OCI-LY7 (cell line): ENCODE measurements around the gene MCM9. TPM values are rescaled to one million over a fixed set of nuclear protein-coding genes. Genes with fewer than 3 reads are reported as not detected.

Source experiments
- Bru-seq: library from RNA; stranded (reverse); fragments of 400-500 nt; gene quantifications from one replicate; lab custom pipeline; 2021; lab: Mats Ljungman, UMichigan
- BruChase-seq, 2 experiments: library from RNA; stranded (reverse); fragments of 400-500 nt; gene quantifications; one replicate each; lab custom pipeline; 2021; lab: Mats Ljungman, UMichigan
- BruUV-seq: library from RNA; stranded (reverse); fragments of 400-500 nt; replicated peaks from 2 replicates; lab custom pipeline; 2021; lab: Mats Ljungman, UMichigan
- CTCF ChIA-PET: fragments of 300-600 bp; sonication (Branson Sonifier 250); formaldehyde crosslinking; loops from one replicate; lab custom pipeline; 2022; ENCODE audit warnings: antibody characterized with exemption; ENCODE audit not compliant: unreplicated experiment; lab: Charles Lee
- POLR2A ChIA-PET: fragments of 300-600 bp; sonication (Branson Sonifier 250); formaldehyde crosslinking; loops from one replicate; lab custom pipeline; 2022; ENCODE audit warnings: antibody characterized with exemption; lab: Charles Lee
- DNase-seq: peaks from one replicate; pipeline ENCODE4 v3.0.0-alpha.2; 2015; ENCODE audit warnings: low spot score
- H2AFZ ChIP-seq: fragments of 200-600 bp; sonication (generic), shearing (Covaris generic); 2 replicates; pipeline ENCODE4 v1.6.1; 2014; ENCODE audit warnings: mild to moderate bottlenecking, antibody characterized with exemption, low read length, moderate library complexity
- H3K27ac ChIP-seq: fragments of 200-600 bp; sonication (generic); 2 replicates; pipeline ENCODE4 v1.5.1; 2014; ENCODE audit warnings: mixed run types, low read depth, mild to moderate bottlenecking, moderate library complexity, low read length, inconsistent platforms; ENCODE audit not compliant: poor library complexity, severe bottlenecking
- H3K36me3 ChIP-seq: fragments of 200-600 bp; sonication (generic); 2 replicates; pipeline ENCODE4 v1.6.1; 2014; ENCODE audit warnings: mild to moderate bottlenecking, antibody characterized with exemption, low read length, moderate library complexity, mixed read lengths; ENCODE audit not compliant: insufficient read depth
- H3K4me1 ChIP-seq: fragments of 200-600 bp; sonication (generic); 2 replicates; pipeline ENCODE4 v1.5.1; 2014; ENCODE audit warnings: mild to moderate bottlenecking, low read length; ENCODE audit not compliant: insufficient read depth, poor library complexity, severe bottlenecking
- H3K4me2 ChIP-seq: fragments of 200-600 bp; sonication (generic); 2 replicates; pipeline ENCODE4 v1.6.1; 2014; ENCODE audit warnings: mild to moderate bottlenecking, low read length
- H3K4me3 ChIP-seq: fragments of 200-600 bp; sonication (generic); 2 replicates; pipeline ENCODE4 v1.5.1; 2014; ENCODE audit warnings: mild to moderate bottlenecking, low read depth, low read length; ENCODE audit not compliant: poor library complexity, severe bottlenecking
- H3K79me2 ChIP-seq: fragments of 200-600 bp; sonication (generic); 2 replicates; pipeline ENCODE4 v1.6.1; 2016; ENCODE audit warnings: low read depth, mild to moderate bottlenecking, low read length, moderate library complexity, mixed read lengths; ENCODE audit not compliant: insufficient read depth
- H3K9me2 ChIP-seq: fragments of 200-600 bp; sonication (generic); 2 replicates; pipeline ENCODE4 v1.6.1; 2016; ENCODE audit warnings: mild to moderate bottlenecking, low read length, mixed read lengths; ENCODE audit not compliant: insufficient read depth
- H3K9me3 ChIP-seq: fragments of 200-600 bp; sonication (generic); 2 replicates; pipeline ENCODE4 v1.6.1; 2014; ENCODE audit warnings: mild to moderate bottlenecking, mixed run types, low read length, mixed read lengths
- H4K20me1 ChIP-seq: fragments of 200-600 bp; sonication (generic); 2 replicates; pipeline ENCODE4 v1.6.1; 2014; ENCODE audit warnings: mild to moderate bottlenecking, antibody characterized with exemption, low read length, moderate library complexity, mixed read lengths; ENCODE audit not compliant: insufficient read depth
- EZH2phosphoT487 ChIP-seq: fragments of 200-600 bp; sonication (generic); IDR thresholded peaks from 2 replicates; pipeline ENCODE4 v1.6.1; 2018; ENCODE audit warnings: low read depth, borderline replicate concordance, mild to moderate bottlenecking, mixed run types, antibody characterized with exemption, low read length, moderate library complexity, mixed read lengths
- intact Hi-C: fragments of 100-400 bp; cut with micrococcal nuclease; formaldehyde crosslinking; loops from one replicate; pipeline ENCODE4 v1.10.0; 2022; ENCODE audit not compliant: unreplicated experiment
- long read RNA-seq: library from polyadenylated mRNA; stranded (forward); transcript quantifications from one replicate; pipeline ENCODE4 v2.0.0, GENCODE V29; 2022
- total RNA-seq, 2 experiments: library from RNA; depleted of rRNA in 1 of 2; stranded (reverse); fragments of >200 nt in 1 of 2; shearing (Covaris generic) in 1 of 2; gene quantifications; 2 replicates each; pipeline ENCODE4 v1.2.3, GENCODE V29; 2014 to 2022
- TF ChIP-seq, protein P1 (sequence below): fragments of 200-600 bp; sonication (generic); conservative IDR thresholded peaks from 2 replicates; pipeline ENCODE4 v1.5.1; 2014; ENCODE audit warnings: mild to moderate bottlenecking, antibody characterized with exemption, low read length, moderate library complexity, mixed read lengths

The MCM9 gene
- total RNA-seq (2014; rRNA removed; shearing (Covaris generic)) (14.6 and 17.4 TPM in 2 replicates), total RNA-seq (2022) (18.8 and 23.2 TPM in 2 replicates), Bru-seq, nascent RNA (percentile 81 among the genes with signal in this experiment), BruChase-seq, experiment 1, labeled RNA remaining after a 6-hour chase (percentile 65 among the genes with signal in this experiment), BruChase-seq, experiment 2, labeled RNA remaining after a 2-hour chase (percentile 66 among the genes with signal in this experiment)
- long read RNA-seq, full-length matches to known transcripts, result 9 of 31 reads
- long read RNA-seq, partial matches to known transcripts, result 3 of 31 reads
- long read RNA-seq, other reads (novel, unspliced or antisense), result 19 of 31 reads

DNA sequence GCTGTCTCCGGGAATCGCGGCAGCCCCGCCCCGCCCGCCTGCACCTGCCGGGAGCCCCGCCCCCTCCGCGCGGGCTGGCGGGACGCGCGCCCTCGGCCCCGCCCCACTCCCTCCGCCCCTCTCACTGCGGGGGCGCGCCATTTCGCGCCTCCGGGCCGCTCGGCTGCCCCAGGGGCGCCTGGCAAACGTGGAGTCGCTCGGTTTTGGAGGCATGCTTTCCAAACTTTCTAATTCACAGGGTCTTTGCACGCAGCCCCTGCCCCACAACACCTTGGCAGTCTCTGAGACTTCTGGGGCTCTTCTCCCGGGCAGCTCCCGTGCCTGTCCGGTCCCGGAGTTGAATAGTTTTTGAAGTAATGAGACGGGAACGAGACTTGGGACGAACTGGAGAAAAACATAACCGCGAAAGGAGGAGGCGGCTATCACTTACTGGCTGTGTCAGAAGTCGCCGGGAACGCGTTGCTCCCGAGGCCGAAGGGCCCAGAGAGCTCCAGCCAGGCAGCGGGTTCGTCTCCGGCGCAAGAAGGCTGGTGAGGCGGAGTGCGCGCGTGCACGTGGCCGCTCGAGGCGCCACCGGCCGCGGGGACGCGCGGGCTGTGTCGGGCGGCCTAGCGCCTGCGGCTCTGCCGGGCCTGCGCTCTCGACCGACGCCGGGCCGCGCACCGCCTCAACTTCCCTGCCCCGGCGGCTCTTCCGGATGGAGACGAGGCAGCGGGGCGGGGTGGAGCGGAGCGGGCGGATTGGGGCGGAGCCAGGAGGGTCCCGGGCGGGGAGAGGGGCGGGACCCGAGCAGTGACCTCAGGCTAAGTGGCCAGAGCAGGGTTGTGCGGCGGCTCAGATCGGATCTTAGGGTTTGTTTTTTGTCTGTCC lies at the start of gene MCM9:
Gene MCM9 (minus strand): TSS at position 699 of the 870 bp plus-strand sequence. CDS start 3,436 bp downstream, outside the sequence.
- POLR2A ChIA-PET, result interaction anchor here (0.6 to 1.5 kb wide), 10 partner anchors 10 to 1075 kb away, joined by 3 to 6 read pairs (median 3); partner anchors contain the start of gene ASF1A
- H3K4me1 ChIP-seq, result peaks cover 10% of the 10 kb centered on the region
- peaks cover 28% of the 10 kb centered on the region for H3K36me3 ChIP-seq
- peak within 1 kb of the TSS; percentile 97 for H2AFZ ChIP-seq
- CTCF ChIA-PET, result no interaction called here
- H3K79me2 ChIP-seq, result peaks cover 18% of the 10 kb centered on the region; the same call in 1 of the 2 replicates
- peak; percentile 95 for DNase-seq
- no TSS peak for BruUV-seq
- H3K4me2 ChIP-seq, result peak within 1 kb of the TSS; percentile 93
- intact Hi-C loops, result loop anchor here (1.0 kb wide), 1 partner anchor 40 kb away; the partner anchor contains the start of gene ASF1A
- H3K27ac ChIP-seq, result peak within 1 kb of the TSS; percentile 78
- TF ChIP-seq, protein P1, sequence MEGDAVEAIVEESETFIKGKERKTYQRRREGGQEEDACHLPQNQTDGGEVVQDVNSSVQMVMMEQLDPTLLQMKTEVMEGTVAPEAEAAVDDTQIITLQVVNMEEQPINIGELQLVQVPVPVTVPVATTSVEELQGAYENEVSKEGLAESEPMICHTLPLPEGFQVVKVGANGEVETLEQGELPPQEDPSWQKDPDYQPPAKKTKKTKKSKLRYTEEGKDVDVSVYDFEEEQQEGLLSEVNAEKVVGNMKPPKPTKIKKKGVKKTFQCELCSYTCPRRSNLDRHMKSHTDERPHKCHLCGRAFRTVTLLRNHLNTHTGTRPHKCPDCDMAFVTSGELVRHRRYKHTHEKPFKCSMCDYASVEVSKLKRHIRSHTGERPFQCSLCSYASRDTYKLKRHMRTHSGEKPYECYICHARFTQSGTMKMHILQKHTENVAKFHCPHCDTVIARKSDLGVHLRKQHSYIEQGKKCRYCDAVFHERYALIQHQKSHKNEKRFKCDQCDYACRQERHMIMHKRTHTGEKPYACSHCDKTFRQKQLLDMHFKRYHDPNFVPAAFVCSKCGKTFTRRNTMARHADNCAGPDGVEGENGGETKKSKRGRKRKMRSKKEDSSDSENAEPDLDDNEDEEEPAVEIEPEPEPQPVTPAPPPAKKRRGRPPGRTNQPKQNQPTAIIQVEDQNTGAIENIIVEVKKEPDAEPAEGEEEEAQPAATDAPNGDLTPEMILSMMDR, result no peak
- TF ChIP-seq EZH2phosphoT487, result no peak
- no peaks in the 10 kb centered on the region for H3K9me3 ChIP-seq
- H4K20me1 ChIP-seq, result peaks cover 10% of the 10 kb centered on the region; the same call in 1 of the 2 replicates
- peak within 1 kb of the TSS; percentile 86 for H3K4me3 ChIP-seq
- H3K9me2 ChIP-seq, result no peaks in the 10 kb centered on the region

DNA sequence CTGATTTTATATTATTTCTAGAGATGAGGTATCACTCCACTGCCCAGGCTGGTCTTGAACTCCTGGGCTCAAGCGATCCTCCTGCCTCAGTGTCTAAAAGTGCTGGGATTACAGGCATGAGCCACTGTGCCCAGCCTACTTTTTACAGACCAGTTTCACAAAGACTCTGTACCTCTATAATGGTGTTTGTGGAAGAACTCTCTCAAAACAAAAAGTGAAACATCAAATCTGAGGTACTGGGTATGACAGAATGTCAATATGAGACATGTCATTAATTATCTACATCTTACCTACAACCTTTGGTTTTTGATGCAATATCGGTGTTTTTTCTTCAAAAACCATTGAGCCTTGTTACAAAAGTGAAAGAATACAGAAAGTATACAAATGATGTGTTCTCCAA lies 49.4 kb upstream of the MCM9 start:
- no peak for DNase-seq
- Histone ChIP-seq H3K4me2 (no peak overlapping the region), H3K27ac (no peak overlapping the region), H3K36me3 (no peaks in the 10 kb centered on the region), H2AFZ (no peak overlapping the region), H3K4me3 (no peak overlapping the region), H4K20me1 (no peaks in the 10 kb centered on the region; the same call in 1 of the 2 replicates), H3K9me2 (no peaks in the 10 kb centered on the region), H3K9me3 (no peaks in the 10 kb centered on the region), H3K4me1 (no peaks in the 10 kb centered on the region), H3K79me2 (no peaks in the 10 kb centered on the region)
- ChIA-PET POLR2A (no interaction called here), CTCF (no interaction called here)
- no TSS peak for BruUV-seq
- TF ChIP-seq, protein P1, result no peak
- no peak for TF ChIP-seq EZH2phosphoT487
- intact Hi-C loops, result no loop called here
